ENCODE data around the gene PRND. TPM values are rescaled to one million over a fixed set of nuclear protein-coding genes. Genes with fewer than 3 reads are reported as not detected.

The PRND gene
- total and polyA plus RNA-seq, 2 of the 8 experiments (the other 6 are each of a cell fraction or from before 2014, with no cell fraction given): 0.09 to 0.11 TPM

- Histone ChIP-seq H2BK120ac (replicated peaks; ENCODE audit: low read depth, low read length) (no peak overlapping the region), H2BK15ac (ENCODE audit: low read length) (no peak overlapping the region), H2AFZ (ENCODE audit: low read length) (peak overlapping the region; percentile 96), H4K5ac (ENCODE audit: insufficient read length, low read depth, low read length) (no peak overlapping the region), H4K91ac (replicated peaks; ENCODE audit: insufficient read length, low read length) (peak overlapping the region; percentile 2), H3K4me1 (replicated peaks in 1 of 4; ENCODE audit: control insufficient read depth in 3 of 4, insufficient read depth in 4 of 4, low read length in 3 of 4) (peaks cover 3 to 9% (median 3%) of the 10 kb centered on the region in 4 experiments), H3K18ac (ENCODE audit: extremely low read depth, low read length) (peak overlapping the region; percentile 44; the same call in 1 of the 2 replicates), H3K23me2 (ENCODE audit: low read depth, low read length) (no peaks in the 10 kb centered on the region), H4K8ac (ENCODE audit: extremely low read depth, insufficient read depth, low read length) (0 out of 2 replicates have a peak overlapping the region, but pooled peaks have one; percentile 22), H3K27ac (ENCODE audit: low read depth, low read length) (peak overlapping the region; percentile 46), H3K9me3 (ENCODE audit: insufficient read depth in 2 of 2, low read depth in 1 of 2, low read length in 1 of 2) (no peaks in the 10 kb centered on the region; a peak in 1 of 4 replicates), H3K4me2 (ENCODE audit: insufficient read depth in 1 of 2, low read depth in 2 of 2, low read length in 2 of 2) (peak overlapping the region; percentile 12 to 53; a peak in 2 of 4 replicates), H2BK5ac (ENCODE audit: low read depth, low read length) (peak overlapping the region; percentile 19; the same call in 1 of the 2 replicates), H2BK12ac (ENCODE audit: low read depth, low read length) (peak overlapping the region; percentile 68; the same call in 1 of the 2 replicates), H3K4ac (replicated peaks; ENCODE audit: insufficient read length, low read depth, low read length) (no peak overlapping the region), H3K56ac (replicated peaks; ENCODE audit: insufficient read length, low read depth, low read length) (no peak overlapping the region), H3K36me3 (ENCODE audit: control insufficient read depth in 2 of 4, insufficient read depth in 4 of 4, low read length in 3 of 4) (no peaks in the 10 kb centered on the region; a peak in 1 of 8 replicates), H3K27me3 (replicated peaks in 1 of 4; ENCODE audit: control insufficient read depth in 3 of 4, extremely low read depth in 1 of 4, insufficient read depth in 3 of 4, low read length in 3 of 4) (no peaks in the 10 kb centered on the region), H3K4me3 (ENCODE audit: extremely low read depth in 1 of 4, insufficient read depth in 2 of 4, low read depth in 3 of 4, low read length in 4 of 4) (no peak overlapping the region), H4K20me1 (replicated peaks in 1 of 2; ENCODE audit: control insufficient read depth in 1 of 2, insufficient read depth in 2 of 2, low read length in 2 of 2) (no peaks in the 10 kb centered on the region), H3K14ac (ENCODE audit: insufficient read length) (no peak overlapping the region), H2AK5ac (ENCODE audit: low read depth, low read length) (no peak overlapping the region), H2BK20ac (ENCODE audit: low read length) (no peak overlapping the region), H3K23ac (ENCODE audit: insufficient read length) (no peak overlapping the region), H3K9ac (replicated peaks in 1 of 4; ENCODE audit: extremely low read depth in 1 of 4, low read depth in 3 of 4, low read length in 3 of 4) (no peak overlapping the region), H3K79me1 (ENCODE audit: low read depth, low read length) (no peaks in the 10 kb centered on the region), H3K79me2 (ENCODE audit: control insufficient read depth in 1 of 2, insufficient read depth in 2 of 2, low read length in 2 of 2) (no peaks in the 10 kb centered on the region)
- ChIA-PET CTCF (ENCODE audit: partially characterized antibody) (interaction anchor here (0.6 to 9.6 kb wide), 21 partner anchors 20 to 1269 kb away, joined by 3 to 104 read pairs (median 4); no protein-coding TSS in a partner anchor), POLR2A (ENCODE audit: partially characterized antibody) (interaction anchor here (1.0 to 1.4 kb wide), 3 partner anchors 22 to 32 kb away, joined by 3 to 4 read pairs (median 3); no protein-coding TSS in a partner anchor)
- DNase-seq (ENCODE audit: low read depth in 1 of 2, low spot score in 2 of 2) (peak; percentile 38 to 86), FAIRE-seq (peak; percentile 82)
- 35% methylated on average over 17 of the region's 18 CpGs; no CpG with 5 or more reads in 1 of the 2 experiments for WGBS, 2 experiments (ENCODE audit: extremely low coverage in 1 of 2, insufficient coverage in 1 of 2, insufficient read length in 1 of 2, insufficient replicate concordance in 2 of 2, low coverage in 1 of 2, low lambda C conversion rate in 2 of 2, missing lambda C conversion rate in 1 of 2)
- TF ChIP-seq CREB1 (IDR thresholded peaks at IDR 0.05) (peak; percentile 16; the same call in 1 of the 2 replicates), CEBPB (IDR thresholded peaks at IDR 0.05; ENCODE audit: low read depth, low read length) (no peak), SIN3A (conservative IDR thresholded peaks at IDR 0.05 in 1 of 2, IDR thresholded peaks at IDR 0.05 in 1 of 2; ENCODE audit: low read depth in 1 of 2, low read length in 2 of 2) (no peak), RAD21 (IDR thresholded peaks at IDR 0.05 in 1 of 2, conservative IDR thresholded peaks at IDR 0.05 in 1 of 2; ENCODE audit: low read depth in 2 of 2, low read length in 2 of 2) (peak; percentile 97 to 99), POU5F1 (IDR thresholded peaks at IDR 0.05; ENCODE audit: low read depth, low read length) (no peak), EGR1 (IDR thresholded peaks at IDR 0.05; ENCODE audit: borderline replicate concordance, low read depth, low read length) (no peak), CHD2 (IDR thresholded peaks at IDR 0.05; ENCODE audit: low read length) (no peak), TAF1 (IDR thresholded peaks at IDR 0.05; ENCODE audit: low read depth, low read length) (peak; percentile 26; the same call in 1 of the 2 replicates), SP1 (IDR thresholded peaks at IDR 0.05; ENCODE audit: low read depth, low read length) (0 out of 2 replicates have a peak, but pooled peaks have one; percentile 55), CTBP2 (IDR thresholded peaks at IDR 0.05; ENCODE audit: borderline replicate concordance, insufficient read depth, insufficient read length, low read length) (no peak), POLR2AphosphoS5 (IDR thresholded peaks at IDR 0.05; ENCODE audit: low read depth, low read length) (no peak)
These were observed 1.4 kb upstream of the PRND start for GRCh38 chr20:4720041-4720976.
